Left ventricle myocardium inferior (tissue), 1 donor: ENCODE measurements around the gene EPB41L2. TPM values are rescaled to one million over a fixed set of nuclear protein-coding genes. Genes with fewer than 3 reads are reported as not detected.

ENCODE experiments used
- DNase-seq: peaks from one replicate; pipeline ENCODE4 v3.0.0-alpha.2; 2020
- H3K27ac ChIP-seq: fragments of 200-600 bp; replicated peaks from 2 replicates; pipeline ENCODE4 v1.8.0; 2021
- H3K27me3 ChIP-seq: fragments of 200-600 bp; 2 replicates; pipeline ENCODE4 v1.8.0; 2021; ENCODE audit warnings: low read depth
- H3K36me3 ChIP-seq: fragments of 200-600 bp; 2 replicates; pipeline ENCODE4 v1.8.0; 2021
- H3K4me1 ChIP-seq: fragments of 200-600 bp; 2 replicates; pipeline ENCODE4 v1.8.0; 2021
- H3K4me3 ChIP-seq: fragments of 200-600 bp; 2 replicates; pipeline ENCODE4 v1.8.0; 2021; ENCODE audit warnings: mild to moderate bottlenecking, moderate library complexity
- H3K9me3 ChIP-seq: fragments of 200-600 bp; replicated peaks from 2 replicates; pipeline ENCODE4 v1.8.0; 2021
- CTCF ChIP-seq: fragments of 200-600 bp; IDR thresholded peaks from 2 replicates; pipeline ENCODE4 v1.8.0; 2021; ENCODE audit warnings: antibody characterized with exemption, mild to moderate bottlenecking, borderline replicate concordance
- intact Hi-C: fragments of 100-400 bp; cut with micrococcal nuclease; formaldehyde crosslinking; loops from one replicate; pipeline ENCODE4 v1.11.0; 2022
- total RNA-seq: library from RNA; stranded (reverse); fragmentation: NEBNext Ultra II Directional; extraction: Animal tissue kit (Norgen Biotek cat#: 25700); gene quantifications from one replicate; pipeline ENCODE4 v1.2.1, GENCODE V29; 2021
- donor health status: DM: no; HTN: yes; CAD: no; lungs with severe emphysema.

The EPB41L2 gene
- total RNA-seq, 1 donor from 2014 or later, result 70.8 TPM

- TF ChIP-seq CTCF, result no peak
- DNase-seq, result no peak
- intact Hi-C loops, result no loop called here
- no peak overlapping the region for H3K4me3 ChIP-seq
- H3K36me3 ChIP-seq, result no peaks in the 10 kb centered on the region
- H3K27me3 ChIP-seq, result no peaks in the 10 kb centered on the region
- no peaks in the 10 kb centered on the region for H3K4me1 ChIP-seq
- no peaks in the 10 kb centered on the region for H3K9me3 ChIP-seq
- H3K27ac ChIP-seq, result no peak overlapping the region
These were observed 229.5 kb downstream of the EPB41L2 start for GRCh38 chr6:130833569-130833968.

- H3K27me3 ChIP-seq, result no peaks in the 10 kb centered on the region
- no peaks in the 10 kb centered on the region for H3K9me3 ChIP-seq
- no peak overlapping the region for H3K4me3 ChIP-seq
- intact Hi-C loops, result no loop called here
- no peak overlapping the region for H3K27ac ChIP-seq
- no peak for TF ChIP-seq CTCF
- H3K4me1 ChIP-seq, result no peaks in the 10 kb centered on the region
- H3K36me3 ChIP-seq, result no peaks in the 10 kb centered on the region
- no peak for DNase-seq
These were observed 231.4 kb downstream of the EPB41L2 start for GRCh38 chr6:130831607-130832006.

- Histone ChIP-seq H3K9me3 (no peaks in the 10 kb centered on the region), H3K27me3 (no peaks in the 10 kb centered on the region), H3K4me3 (no peak overlapping the region), H3K36me3 (no peaks in the 10 kb centered on the region), H3K27ac (no peak overlapping the region), H3K4me1 (no peaks in the 10 kb centered on the region)
- intact Hi-C loops, result no loop called here
- DNase-seq, result no peak
- TF ChIP-seq CTCF, result no peak
These were observed 233.6 kb downstream of the EPB41L2 start for GRCh38 chr6:130829333-130829910.

- TF ChIP-seq CTCF, result no peak
- Histone ChIP-seq H3K4me1 (no peaks in the 10 kb centered on the region), H3K27ac (no peak within 1 kb of the TSS), H3K36me3 (no peaks in the 10 kb centered on the region), H3K9me3 (no peaks in the 10 kb centered on the region), H3K27me3 (no peaks in the 10 kb centered on the region), H3K4me3 (no peak within 1 kb of the TSS)
- intact Hi-C loops, result no loop called here
- no peak for DNase-seq
These were observed 235.5 kb downstream of the EPB41L2 start, which contains the start of gene SMLR1 for GRCh38 chr6:130827247-130828149. Gene SMLR1 (plus strand): TSS chr6:130827406. CDS start chr6:130827414, 8 bp downstream.

GRCh38 chr6:130826442-130827246 is 236.4 kb downstream of the EPB41L2 start:
- no peaks in the 10 kb centered on the region for H3K4me1 ChIP-seq
- no peaks in the 10 kb centered on the region for H3K9me3 ChIP-seq
- no peak for DNase-seq
- intact Hi-C loops, result no loop called here
- TF ChIP-seq CTCF, result no peak
- H3K27me3 ChIP-seq, result no peaks in the 10 kb centered on the region
- H3K36me3 ChIP-seq, result no peaks in the 10 kb centered on the region
- H3K27ac ChIP-seq, result no peak overlapping the region
- no peak overlapping the region for H3K4me3 ChIP-seq
